GM13976 (cell line): Measurements from ENCODE around the gene PLEKHM3.

Source experiments
- DNase-seq: peaks from one replicate; pipeline ENCODE4 v3.0.0; 2012; ENCODE audit warnings: low spot score
- in situ Hi-C: fragments of 300-500 bp; cut with MboI; formaldehyde crosslinking; loops from one replicate; pipeline ENCODE4 v1.12.0; 2022; ENCODE audit warnings: low sequenced_read_pairs, mixed read lengths, inconsistent platforms; ENCODE audit not compliant: unreplicated experiment
- TF ChIP-seq, protein P1 (sequence below): IDR thresholded peaks from 2 replicates; pipeline ENCODE4 v1.5.1; 2012; ENCODE audit warnings: borderline replicate concordance, mild to moderate bottlenecking; ENCODE audit not compliant: insufficient read depth; ENCODE audit errors: extremely low read depth, missing control alignments, control extremely low read depth

PLEKHM3 gene

DNA sequence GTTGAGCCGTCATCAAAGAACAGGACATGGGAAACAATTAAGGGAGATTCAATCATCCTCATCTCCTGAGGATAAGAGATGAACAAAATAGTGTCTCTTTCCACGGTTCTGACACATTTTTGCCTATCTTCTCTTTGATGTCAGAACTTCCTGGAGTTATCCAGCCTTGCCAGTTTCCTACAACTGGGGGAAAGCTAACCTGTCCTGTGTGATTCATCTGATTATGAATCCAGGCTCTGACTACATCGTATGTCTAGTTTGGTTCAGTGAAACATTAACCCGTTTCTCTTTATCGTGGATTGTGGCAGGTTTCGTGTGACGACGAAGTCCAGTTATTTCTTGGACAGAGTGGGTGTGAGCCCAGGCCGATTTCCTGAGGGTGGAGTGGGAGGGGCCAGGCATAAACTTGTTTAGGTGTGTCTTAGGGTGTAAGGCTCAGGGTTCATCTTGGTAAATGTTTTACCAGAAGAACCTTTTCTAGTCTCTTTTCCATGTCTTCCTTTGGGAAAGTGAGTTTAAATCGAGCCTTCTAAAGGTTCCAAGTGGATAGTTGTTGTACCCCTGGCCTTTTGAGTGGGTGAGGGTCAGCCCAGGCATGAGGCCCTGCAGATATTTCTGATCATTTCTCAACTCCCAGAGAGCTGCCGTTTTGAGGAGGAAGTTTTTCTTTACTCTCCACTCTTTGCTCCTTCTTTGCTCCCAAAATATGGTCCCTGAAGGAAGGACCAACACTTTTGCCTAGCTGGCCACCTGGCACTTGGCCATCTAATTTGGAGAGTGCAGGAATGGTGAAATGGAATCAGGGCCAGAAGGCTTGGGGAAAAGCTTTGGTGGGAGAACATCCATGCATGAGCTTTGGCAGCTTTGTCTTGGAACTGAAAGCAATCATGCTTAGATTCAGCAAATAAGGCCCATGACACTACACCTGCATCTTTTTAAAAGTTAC is 205.2 kb downstream of the PLEKHM3 start:
- in situ Hi-C loops = no loop called here
- DNase-seq = no peak
- TF ChIP-seq, protein P1, sequence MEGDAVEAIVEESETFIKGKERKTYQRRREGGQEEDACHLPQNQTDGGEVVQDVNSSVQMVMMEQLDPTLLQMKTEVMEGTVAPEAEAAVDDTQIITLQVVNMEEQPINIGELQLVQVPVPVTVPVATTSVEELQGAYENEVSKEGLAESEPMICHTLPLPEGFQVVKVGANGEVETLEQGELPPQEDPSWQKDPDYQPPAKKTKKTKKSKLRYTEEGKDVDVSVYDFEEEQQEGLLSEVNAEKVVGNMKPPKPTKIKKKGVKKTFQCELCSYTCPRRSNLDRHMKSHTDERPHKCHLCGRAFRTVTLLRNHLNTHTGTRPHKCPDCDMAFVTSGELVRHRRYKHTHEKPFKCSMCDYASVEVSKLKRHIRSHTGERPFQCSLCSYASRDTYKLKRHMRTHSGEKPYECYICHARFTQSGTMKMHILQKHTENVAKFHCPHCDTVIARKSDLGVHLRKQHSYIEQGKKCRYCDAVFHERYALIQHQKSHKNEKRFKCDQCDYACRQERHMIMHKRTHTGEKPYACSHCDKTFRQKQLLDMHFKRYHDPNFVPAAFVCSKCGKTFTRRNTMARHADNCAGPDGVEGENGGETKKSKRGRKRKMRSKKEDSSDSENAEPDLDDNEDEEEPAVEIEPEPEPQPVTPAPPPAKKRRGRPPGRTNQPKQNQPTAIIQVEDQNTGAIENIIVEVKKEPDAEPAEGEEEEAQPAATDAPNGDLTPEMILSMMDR = no peak

DNA sequence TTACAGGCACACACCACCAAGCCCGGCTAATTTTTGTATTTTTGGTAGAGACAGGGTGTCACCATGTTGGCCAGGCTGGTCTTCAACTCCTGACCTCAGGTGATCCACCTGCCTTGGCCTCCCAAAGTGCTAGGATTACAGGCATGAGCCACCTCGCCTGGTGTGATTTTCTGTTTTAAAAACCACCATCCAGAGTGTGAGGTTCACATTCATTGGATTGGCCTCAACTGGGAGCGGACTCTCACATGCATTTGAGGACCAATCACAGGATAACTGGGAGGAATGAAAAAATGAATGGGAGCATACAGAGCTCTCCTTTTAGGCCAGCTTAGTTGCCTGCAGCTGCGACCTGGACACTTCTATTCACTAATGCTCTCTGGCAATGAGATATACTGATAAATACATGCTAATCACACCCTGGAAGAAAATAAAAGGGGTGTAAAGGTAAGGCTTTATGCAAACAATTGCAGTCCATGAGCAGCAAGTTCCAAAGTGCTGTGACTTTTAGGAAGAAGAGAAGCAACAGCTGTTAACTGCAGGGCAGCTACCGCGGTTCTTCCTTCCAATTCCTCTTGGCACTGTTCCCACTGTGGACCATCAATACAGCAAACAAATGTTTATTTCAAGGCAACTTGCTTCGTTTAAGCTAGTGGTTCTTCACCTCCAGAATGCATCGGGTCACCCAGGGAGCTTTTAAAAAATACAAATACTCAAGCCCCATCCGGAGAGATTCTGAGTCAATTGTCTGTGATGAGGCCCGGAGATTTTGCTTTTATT is 206.1 kb downstream of the PLEKHM3 start:
- TF ChIP-seq, protein P1 = no peak
- in situ Hi-C loops = no loop called here
- DNase-seq = no peak

GRCh38 chr2:207816546-207816945 is 208.8 kb downstream of the PLEKHM3 start:
- DNase-seq = no peak
- TF ChIP-seq, protein P1 = no peak
- in situ Hi-C loops = no loop called here

DNA sequence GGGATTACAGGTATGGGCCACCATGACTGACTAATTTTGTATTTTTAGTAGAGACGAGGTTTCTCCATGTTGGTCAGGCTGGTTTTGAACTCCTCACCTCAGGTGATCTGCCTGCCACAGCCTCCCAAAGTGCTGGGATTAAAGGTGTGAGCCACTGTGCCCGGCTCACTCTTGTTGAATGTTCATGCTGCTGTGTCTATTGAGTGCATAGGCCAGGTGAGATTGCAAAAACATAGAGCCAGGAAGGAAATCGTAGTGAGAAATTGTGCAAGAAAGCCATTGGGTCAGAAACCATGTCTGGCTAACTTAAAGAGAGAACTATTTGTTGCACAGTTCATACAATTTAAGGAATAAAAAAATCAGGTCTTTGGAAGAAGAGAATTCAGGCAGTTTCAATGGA is 210.1 kb downstream of the PLEKHM3 start:
- no peak for DNase-seq
- in situ Hi-C loops = no loop called here
- TF ChIP-seq, protein P1 = no peak

GRCh38 chr2:207813942-207814341 is 211.4 kb downstream of the PLEKHM3 start:
- in situ Hi-C loops = no loop called here
- TF ChIP-seq, protein P1 = no peak
- DNase-seq = no peak

DNA sequence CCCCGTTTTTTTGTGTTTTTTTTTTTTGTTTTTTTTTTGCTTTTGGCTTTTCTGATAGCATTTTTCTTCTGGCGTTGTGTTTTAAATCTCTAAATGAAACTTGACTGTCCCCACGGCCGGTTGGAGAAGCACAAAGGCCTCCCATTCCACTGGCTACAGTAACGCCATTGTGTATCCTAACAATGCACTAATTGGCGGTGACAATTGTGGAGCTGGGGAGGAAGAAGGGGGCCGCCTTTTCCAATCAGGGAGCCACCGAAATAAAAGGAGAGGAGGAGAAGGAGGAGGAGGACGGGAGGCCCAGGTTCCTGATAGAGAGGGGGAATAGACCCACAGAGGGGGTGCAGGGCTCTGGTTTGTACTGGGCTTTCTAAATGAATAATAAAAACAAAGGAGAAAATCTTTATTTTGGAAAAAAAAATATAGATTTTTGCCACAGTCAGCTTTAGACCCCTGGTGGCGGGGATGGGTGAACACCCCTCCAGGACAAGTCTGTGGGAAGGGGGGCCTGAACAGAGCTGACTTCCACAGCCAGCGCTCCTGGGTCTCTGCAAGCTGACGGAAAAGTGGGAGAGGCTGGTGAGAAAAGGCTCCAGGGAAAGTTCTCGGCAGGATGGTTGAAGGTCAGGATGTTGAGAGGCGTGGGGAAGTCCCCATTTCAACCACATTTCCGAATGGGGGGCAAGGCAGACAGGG is 212.0 kb downstream of the PLEKHM3 start:
- in situ Hi-C loops = no loop called here
- DNase-seq = no peak
- TF ChIP-seq, protein P1 = no peak
